Peyer's patch (tissue), 4 donors: Measurements from ENCODE around the gene PCGF6. TPM values are rescaled to one million over a fixed set of nuclear protein-coding genes. Genes with fewer than 3 reads are reported as not detected.
A peak's percentile ranks its signal among the peaks of the same experiment; 100 is the strongest.

Experiments
- DNase-seq, 3 donors: peaks; one replicate each; pipeline ENCODE4 v3.0.0-alpha.2; 2017 to 2019
- H3K27ac ChIP-seq, 4 donors: fragments of 200-600 bp; sonication (generic); one replicate each; pipeline ENCODE4 v1.5.1; 2016 to 2019
- H3K27me3 ChIP-seq, 2 donors: fragments of 200-600 bp; sonication (generic); one replicate each; pipeline ENCODE4 v1.5.1; 2019
- H3K36me3 ChIP-seq, 3 donors: fragments of 200-600 bp; sonication (generic); one replicate each; pipeline ENCODE4 v1.5.1; 2016 to 2019
- H3K4me1 ChIP-seq, 4 donors: fragments of 200-600 bp; sonication (generic); one replicate each; pipeline ENCODE4 v1.5.1; 2016 to 2019
- H3K4me3 ChIP-seq, 4 donors: fragments of 200-600 bp; sonication (generic); 1 replicate in 3 of 4; 2 replicates in 1 of 4; pipeline ENCODE4 v1.5.1; 2016 to 2019; ENCODE audit warnings: mild to moderate bottlenecking in 1 of 4
- H3K9me3 ChIP-seq, 4 donors: fragments of 200-600 bp; sonication (generic); one replicate each; pipeline ENCODE4 v1.5.1; 2016 to 2019; ENCODE audit warnings: mild to moderate bottlenecking in 1 of 4
- POLR2A ChIP-seq, 2 donors: fragments of 450-650 bp; IDR thresholded peaks; one replicate each; pipeline ENCODE4 v1.5.1; 2017; ENCODE audit warnings: antibody characterized with exemption in 2 of 2, mild to moderate bottlenecking in 2 of 2, moderate library complexity in 2 of 2
- total RNA-seq, 4 donors: library from RNA; depleted of rRNA; stranded (reverse); fragments of >200 nt; gene quantifications; one replicate each; pipeline ENCODE4 v1.1.0, GENCODE V29; 2016
- TF ChIP-seq, protein P1 (sequence below), 6 experiments: fragments of 450-650 bp in 4 of 6; fragments of 200-600 bp in 2 of 6; sonication (generic) in 1 of 6; IDR thresholded peaks; one replicate each; pipeline ENCODE4 v1.5.1; 2017 to 2019; ENCODE audit warnings: antibody characterized with exemption in 6 of 6, mild to moderate bottlenecking in 3 of 6, moderate library complexity in 1 of 6

Gene PCGF6
- total RNA-seq, 4 donors from 2014 or later: 6.6 to 25.6 (median 10.1) TPM

DNA sequence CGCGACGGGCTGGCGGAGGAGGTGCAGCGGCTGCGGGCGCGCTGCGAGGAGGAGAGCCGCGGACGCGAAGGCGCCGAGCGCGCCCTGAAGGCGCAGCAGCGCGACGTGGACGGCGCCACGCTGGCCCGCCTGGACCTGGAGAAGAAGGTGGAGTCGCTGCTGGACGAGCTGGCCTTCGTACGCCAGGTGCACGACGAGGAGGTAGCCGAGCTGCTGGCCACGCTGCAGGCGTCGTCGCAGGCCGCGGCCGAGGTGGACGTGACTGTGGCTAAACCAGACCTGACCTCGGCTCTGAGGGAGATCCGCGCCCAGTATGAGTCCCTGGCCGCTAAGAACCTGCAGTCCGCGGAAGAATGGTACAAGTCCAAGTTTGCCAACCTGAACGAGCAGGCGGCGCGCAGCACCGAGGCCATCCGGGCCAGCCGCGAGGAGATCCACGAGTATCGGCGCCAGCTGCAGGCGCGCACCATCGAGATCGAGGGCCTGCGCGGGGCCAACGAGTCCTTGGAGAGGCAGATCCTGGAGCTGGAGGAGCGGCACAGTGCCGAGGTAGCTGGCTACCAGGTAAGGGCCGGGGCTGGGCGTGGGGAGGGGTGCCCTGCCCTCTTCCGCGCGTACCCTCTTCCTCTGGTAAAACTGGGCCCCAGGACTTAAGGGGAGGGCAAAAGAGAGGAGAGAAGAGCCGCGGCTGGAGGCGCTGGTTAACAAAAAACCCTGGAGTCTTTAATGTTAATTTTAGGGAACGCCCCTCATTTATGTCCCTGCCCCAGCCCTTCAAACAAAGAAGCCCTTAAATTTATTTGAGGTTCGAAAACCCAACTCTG is 73.0 kb downstream of the PCGF6 start:
- no peak overlapping the region for H3K27ac ChIP-seq
- peak overlapping the region in 1 of 4 donors; percentile 32 for H3K4me3 ChIP-seq
- DNase-seq: no peak
- H3K4me1 ChIP-seq: peaks cover 0 to 17% (median 4%) of the 10 kb centered on the region in 4 donors
- H3K36me3 ChIP-seq: no peaks in the 10 kb centered on the region
- peaks cover 0 to 28% of the 10 kb centered on the region in 2 donors for H3K27me3 ChIP-seq
- TF ChIP-seq, protein P1, sequence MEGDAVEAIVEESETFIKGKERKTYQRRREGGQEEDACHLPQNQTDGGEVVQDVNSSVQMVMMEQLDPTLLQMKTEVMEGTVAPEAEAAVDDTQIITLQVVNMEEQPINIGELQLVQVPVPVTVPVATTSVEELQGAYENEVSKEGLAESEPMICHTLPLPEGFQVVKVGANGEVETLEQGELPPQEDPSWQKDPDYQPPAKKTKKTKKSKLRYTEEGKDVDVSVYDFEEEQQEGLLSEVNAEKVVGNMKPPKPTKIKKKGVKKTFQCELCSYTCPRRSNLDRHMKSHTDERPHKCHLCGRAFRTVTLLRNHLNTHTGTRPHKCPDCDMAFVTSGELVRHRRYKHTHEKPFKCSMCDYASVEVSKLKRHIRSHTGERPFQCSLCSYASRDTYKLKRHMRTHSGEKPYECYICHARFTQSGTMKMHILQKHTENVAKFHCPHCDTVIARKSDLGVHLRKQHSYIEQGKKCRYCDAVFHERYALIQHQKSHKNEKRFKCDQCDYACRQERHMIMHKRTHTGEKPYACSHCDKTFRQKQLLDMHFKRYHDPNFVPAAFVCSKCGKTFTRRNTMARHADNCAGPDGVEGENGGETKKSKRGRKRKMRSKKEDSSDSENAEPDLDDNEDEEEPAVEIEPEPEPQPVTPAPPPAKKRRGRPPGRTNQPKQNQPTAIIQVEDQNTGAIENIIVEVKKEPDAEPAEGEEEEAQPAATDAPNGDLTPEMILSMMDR (IDR thresholded peaks at IDR 0.05): no peak
- TF ChIP-seq POLR2A (IDR thresholded peaks at IDR 0.05): no peak
- no peaks in the 10 kb centered on the region for H3K9me3 ChIP-seq

DNA sequence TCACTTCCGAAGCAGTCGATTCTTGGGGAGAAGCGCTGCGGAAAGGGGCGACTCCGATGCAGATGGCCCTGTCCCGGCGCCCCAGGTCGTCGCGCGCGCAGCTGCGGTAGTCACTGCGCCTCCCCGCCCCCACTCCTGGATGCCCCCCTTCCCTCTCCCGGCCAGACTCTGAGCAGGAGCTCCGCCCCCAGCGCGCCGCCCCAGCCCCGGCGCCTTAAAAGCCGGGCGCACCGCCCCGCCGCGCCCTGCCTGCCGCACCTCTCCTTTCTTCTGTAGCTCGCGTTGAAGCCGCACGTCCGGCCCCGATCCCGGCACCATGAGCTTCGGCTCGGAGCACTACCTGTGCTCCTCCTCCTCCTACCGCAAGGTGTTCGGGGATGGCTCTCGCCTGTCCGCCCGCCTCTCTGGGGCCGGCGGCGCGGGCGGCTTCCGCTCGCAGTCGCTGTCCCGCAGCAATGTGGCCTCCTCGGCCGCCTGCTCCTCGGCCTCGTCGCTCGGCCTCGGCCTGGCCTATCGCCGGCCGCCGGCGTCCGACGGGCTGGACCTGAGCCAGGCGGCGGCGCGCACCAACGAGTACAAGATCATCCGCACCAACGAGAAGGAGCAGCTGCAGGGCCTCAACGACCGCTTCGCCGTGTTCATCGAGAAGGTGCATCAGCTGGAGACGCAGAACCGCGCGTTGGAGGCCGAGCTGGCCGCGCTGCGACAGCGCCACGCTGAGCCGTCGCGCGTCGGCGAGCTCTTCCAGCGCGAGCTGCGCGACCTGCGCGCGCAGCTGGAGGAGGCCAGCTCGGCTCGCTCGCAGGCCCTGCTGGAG is 73.8 kb downstream of the PCGF6 start, which contains the start of gene INA:
INA (plus strand) TSS at position 243 of the 817 bp plus-strand sequence; CDS start at position 317, 74 bp downstream.
- peaks cover 0 to 17% (median 4%) of the 10 kb centered on the region in 4 donors for H3K4me1 ChIP-seq
- H3K36me3 ChIP-seq: no peaks in the 10 kb centered on the region
- DNase-seq: no peak
- H3K27ac ChIP-seq: no peak within 1 kb of the TSS
- no peak for TF ChIP-seq POLR2A (IDR thresholded peaks at IDR 0.05)
- TF ChIP-seq, protein P1 (IDR thresholded peaks at IDR 0.05): no peak
- H3K27me3 ChIP-seq: peaks cover 0 to 28% of the 10 kb centered on the region in 2 donors
- peak within 1 kb of the TSS in 3 of 4 donors; percentile 23 to 34 (median 32) for H3K4me3 ChIP-seq
- no peaks in the 10 kb centered on the region for H3K9me3 ChIP-seq

DNA sequence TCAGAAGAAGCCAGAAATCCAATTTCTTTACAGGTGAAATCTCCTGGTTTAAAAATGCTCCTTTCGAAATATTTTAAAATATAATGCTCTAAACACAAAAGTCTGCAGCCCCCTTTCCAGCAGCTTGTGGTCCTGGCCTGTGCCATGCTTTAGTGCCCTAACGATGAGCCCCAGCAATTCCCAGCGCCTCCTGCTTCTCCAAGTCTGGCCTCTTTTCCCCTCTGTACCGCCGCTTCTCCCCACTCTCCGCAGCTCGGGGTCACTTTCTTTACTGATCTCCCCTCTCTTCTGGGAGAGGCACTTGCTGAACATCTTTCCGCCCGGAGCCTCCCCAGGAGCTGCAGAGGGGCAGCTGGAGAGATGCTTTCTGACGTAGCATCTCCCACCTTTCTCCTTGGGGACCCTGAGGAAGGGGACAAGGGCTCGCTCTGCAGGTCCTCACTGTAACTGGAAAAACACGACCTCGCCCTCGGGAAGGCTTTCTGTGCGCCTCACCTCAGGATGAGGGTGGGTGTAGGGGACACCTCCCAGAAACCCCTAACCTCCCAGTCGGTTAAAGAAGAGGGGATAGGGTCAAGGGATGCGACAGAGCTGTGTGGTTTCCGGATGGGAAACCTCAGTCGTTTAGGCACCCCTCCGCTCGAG is 74.6 kb downstream of the PCGF6 start:
- peaks cover 0 to 28% of the 10 kb centered on the region in 2 donors for H3K27me3 ChIP-seq
- TF ChIP-seq, protein P1 (IDR thresholded peaks at IDR 0.05): no peak
- no peak for DNase-seq
- H3K4me1 ChIP-seq: peaks cover 0 to 17% (median 4%) of the 10 kb centered on the region in 4 donors
- H3K4me3 ChIP-seq: peak overlapping the region in 2 of 4 donors; percentile 32 to 34
- no peak overlapping the region for H3K27ac ChIP-seq
- H3K36me3 ChIP-seq: no peaks in the 10 kb centered on the region
- no peaks in the 10 kb centered on the region for H3K9me3 ChIP-seq

GRCh38 chr10:103273041-103273441 is 77.9 kb downstream of the PCGF6 start:
- TF ChIP-seq, protein P1 (IDR thresholded peaks at IDR 0.05): no peak
- TF ChIP-seq POLR2A (IDR thresholded peaks at IDR 0.05): no peak
- no peak for DNase-seq
- no peak overlapping the region for H3K27ac ChIP-seq

DNA sequence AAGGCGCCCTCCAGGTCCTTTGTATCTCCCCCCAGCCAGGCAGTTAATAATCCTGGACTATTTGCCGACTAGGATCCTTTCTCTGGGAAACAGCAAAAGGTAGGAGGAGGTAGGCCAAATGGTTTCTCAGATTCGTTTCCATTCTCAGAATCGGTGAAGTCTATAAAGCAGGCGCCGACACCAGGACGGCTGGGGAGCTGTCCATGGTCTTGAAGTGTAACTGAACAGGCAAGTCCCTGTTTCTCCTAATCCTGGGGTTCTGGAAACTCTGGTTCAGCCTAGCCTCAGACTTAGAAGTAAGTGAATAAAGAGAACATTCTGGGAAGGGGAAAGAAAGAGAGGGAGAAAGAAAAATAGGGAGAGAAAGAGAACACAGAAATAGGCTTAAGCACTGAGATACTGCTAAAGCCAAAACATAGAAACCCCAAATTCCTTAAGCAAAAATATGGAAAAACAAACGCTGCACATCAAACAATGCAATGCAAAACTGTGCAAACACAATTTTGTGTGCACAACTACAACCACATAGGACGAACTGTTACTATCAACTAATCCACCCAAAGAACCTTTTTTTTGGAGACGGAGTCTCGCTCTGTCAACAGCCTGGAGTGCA is 85.1 kb downstream of the PCGF6 start:
- H3K9me3 ChIP-seq: no peaks in the 10 kb centered on the region
- no peaks in the 10 kb centered on the region for H3K36me3 ChIP-seq
- no peak overlapping the region for H3K4me3 ChIP-seq
- TF ChIP-seq POLR2A (IDR thresholded peaks at IDR 0.05): no peak
- TF ChIP-seq, protein P1 (IDR thresholded peaks at IDR 0.05): no peak
- no peak overlapping the region for H3K27ac ChIP-seq
- peak in 1 of 3 donors; percentile 54 for DNase-seq
- no peaks in the 10 kb centered on the region for H3K4me1 ChIP-seq
- H3K27me3 ChIP-seq: no peaks in the 10 kb centered on the region

More at GRCh38 chr10:103273041-103273441, 77.9 kb downstream of the PCGF6 start:
- Histone ChIP-seq H3K27me3 (peaks cover 0 to 21% of the 10 kb centered on the region in 2 donors), H3K4me3 (no peak overlapping the region), H3K9me3 (no peaks in the 10 kb centered on the region), H3K4me1 (peaks cover 0 to 16% (median 4%) of the 10 kb centered on the region in 4 donors), H3K36me3 (no peaks in the 10 kb centered on the region)
